NCI-H510A (cell line): ENCODE data around the gene PTGDR2.
A peak's percentile ranks its signal among the peaks of the same experiment; 100 is the strongest.
"Not testable (repeated sequence)": the region's sequence is repeated elsewhere in the genome, so short reads cannot be mapped to it uniquely, and the experiment has no call there.

Experiments
- DNase-seq: peaks from one replicate; lab custom pipeline; 2025; lab: John Stamatoyannopoulos, UW

PTGDR2 gene

GRCh38 chr11:60841797-60842667 lies 13.7 kb downstream of the PTGDR2 start, which contains the start of gene CCDC86:
Gene CCDC86, plus strand, starts transcription at chr11:60842113. Its CDS starts 12 bp downstream, at chr11:60842125.
- peak; percentile 92 for DNase-seq

- DNase-seq = no peak
These were observed 15.0 kb downstream of the PTGDR2 start for GRCh38 chr11:60840470-60841430.

DNA sequence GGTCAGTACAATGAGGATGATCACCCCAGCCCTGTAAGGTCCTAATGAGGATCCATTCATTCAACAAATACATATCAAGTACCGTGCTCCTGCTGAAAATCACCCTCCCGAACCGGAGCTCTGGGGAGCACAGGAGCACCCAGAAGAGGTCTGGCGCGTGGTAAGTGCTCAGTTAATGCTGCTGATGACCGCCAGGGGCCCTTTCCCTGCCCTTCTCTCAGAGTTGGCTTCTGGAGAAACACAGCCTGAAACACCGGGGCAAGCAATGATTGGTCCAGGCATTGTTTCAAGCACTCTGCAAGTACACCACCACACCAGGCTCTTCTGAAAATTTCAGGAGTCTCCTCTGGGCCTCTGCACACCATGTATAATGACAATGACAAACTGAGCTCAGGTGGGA lies 17.6 kb downstream of the PTGDR2 start:
- no peak for DNase-seq

DNA sequence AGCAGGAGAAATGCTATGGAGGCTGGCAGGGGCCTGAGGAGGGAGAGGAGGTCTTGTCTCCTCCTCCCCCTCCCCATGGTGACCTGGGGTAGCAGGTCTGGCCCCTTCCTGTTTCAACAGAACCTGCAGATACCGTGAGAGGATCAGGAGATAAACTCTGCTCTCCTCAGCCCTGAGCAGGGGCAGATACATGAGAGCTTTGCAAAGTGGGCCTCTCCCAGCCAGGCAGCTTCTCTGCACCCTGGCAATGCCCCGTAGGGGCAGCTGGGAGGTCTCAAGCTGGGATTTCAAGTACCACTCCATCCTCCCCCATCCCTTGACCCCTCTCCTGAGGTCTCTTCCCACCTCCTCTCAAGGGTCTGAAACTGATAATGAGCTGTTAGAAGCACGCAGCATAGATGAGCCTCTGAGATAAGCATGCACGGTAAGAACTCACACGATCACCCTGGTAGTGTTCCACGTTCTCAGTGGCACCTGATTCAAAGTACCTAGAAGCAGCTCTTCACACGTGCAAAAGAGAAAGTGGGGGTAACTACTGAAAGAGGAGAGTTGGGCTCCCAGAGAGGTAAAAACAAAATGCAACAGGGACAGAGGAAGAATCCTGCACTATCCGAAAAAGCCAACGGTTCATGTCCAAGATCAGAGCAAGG lies 18.8 kb downstream of the PTGDR2 start:
- DNase-seq = no peak

DNA sequence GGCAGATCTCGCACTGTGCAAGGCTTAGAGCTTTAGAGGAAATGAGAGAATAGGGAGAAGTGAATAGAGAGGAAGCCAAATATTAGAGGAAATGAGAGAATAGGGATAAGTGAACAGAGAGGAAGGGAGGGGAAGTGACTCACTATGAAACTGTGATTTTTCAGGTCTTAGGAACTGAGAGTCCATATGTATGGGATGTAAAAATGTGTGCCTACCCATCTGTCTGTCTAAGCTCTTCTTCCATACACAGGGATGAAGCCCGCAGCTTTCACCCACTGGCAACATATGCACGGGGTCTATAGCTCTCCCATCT lies 20.3 kb downstream of the PTGDR2 start:
- DNase-seq = no peak

- DNase-seq = no peak
These were observed 20.8 kb downstream of the PTGDR2 start for GRCh38 chr11:60834742-60835533.

- DNase-seq = no peak
These were observed 24.2 kb downstream of the PTGDR2 start for GRCh38 chr11:60831501-60832079.

DNA sequence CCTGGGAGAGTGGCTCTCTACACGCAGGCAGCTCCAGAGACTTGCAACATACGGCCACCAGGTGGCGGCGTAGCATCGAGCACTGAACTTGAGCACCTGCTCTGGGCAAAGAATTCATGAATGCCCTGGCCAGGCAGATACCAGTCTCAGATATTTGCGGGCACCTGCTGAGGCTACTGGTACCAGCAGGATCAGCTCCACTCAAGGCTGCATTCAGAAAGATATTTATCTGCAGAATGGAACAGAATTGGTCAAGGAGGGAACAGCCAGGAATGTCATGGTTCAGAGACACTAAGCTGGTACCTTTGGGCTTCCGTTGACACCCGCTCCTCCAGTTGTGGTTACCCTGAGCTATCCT lies 24.6 kb downstream of the PTGDR2 start:
- peak; percentile 76 for DNase-seq

DNA sequence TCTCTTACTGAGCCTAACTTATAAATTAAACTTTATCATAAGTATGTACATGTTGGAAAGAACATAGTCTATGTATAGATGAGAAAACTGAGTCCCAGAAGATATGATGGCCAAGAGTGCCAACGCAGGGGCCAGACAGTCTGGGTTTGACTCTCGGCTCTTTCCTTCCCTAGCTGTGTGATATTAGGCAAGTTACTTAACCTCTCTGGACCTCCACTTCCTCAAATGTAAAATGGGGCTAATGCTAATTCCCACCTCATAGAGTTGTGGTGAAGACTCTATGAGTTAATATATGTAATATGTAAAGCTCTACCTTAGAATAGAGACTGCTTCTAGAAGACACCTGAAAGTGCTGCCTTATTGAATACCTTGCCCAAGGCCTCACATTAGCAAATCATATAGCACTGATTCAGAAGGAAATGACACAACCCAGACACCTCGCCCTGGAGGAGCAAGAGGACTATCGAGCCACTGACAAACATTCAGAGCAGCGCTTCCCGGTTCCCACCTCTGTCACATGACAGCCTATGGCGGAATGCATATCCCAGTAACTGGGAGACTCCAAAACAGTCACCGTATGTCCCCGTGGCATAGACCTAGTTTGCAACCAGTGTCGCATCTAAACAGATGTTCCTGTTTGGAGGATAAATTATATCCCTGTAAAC lies 25.1 kb downstream of the PTGDR2 start:
- no peak for DNase-seq

- DNase-seq = no peak
These were observed 30.0 kb downstream of the PTGDR2 start for GRCh38 chr11:60825790-60826189.

- no peak for DNase-seq
These were observed 30.6 kb downstream of the PTGDR2 start for GRCh38 chr11:60825118-60825517.

GRCh38 chr11:60823745-60824306 lies 31.9 kb downstream of the PTGDR2 start:
- not testable (repeated sequence) for DNase-seq

GRCh38 chr11:60821827-60822599 lies 33.7 kb downstream of the PTGDR2 start:
- DNase-seq = no peak

GRCh38 chr11:60818057-60818456 lies 37.7 kb downstream of the PTGDR2 start:
- no peak for DNase-seq

GRCh38 chr11:60816590-60817157 lies 39.1 kb downstream of the PTGDR2 start:
- DNase-seq = no peak

- no peak for DNase-seq
These were observed 41.6 kb downstream of the PTGDR2 start for GRCh38 chr11:60814112-60814511.

- DNase-seq = no peak
These were observed 42.4 kb downstream of the PTGDR2 start for GRCh38 chr11:60813324-60813723.

GRCh38 chr11:60810569-60810968 lies 45.2 kb downstream of the PTGDR2 start:
- DNase-seq = no peak

DNA sequence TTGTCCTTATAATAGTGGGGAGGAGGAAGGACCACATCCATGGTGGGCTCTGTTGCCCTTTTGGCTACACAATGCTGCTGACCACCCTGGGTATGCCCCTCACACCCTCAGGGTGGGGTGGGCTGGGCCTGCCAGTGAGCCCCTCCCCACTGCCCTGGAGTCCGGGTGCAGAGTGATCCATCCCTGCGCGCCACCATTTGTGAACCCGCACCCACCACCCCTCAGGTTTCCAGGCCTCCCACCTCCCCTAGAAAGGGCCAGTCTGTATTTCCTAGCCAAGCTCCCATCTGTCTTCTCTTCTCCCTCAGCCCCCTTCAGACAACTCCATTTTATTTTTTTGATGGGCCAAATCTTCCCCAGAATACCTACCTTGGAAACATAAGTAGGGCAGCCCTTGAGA lies 45.6 kb downstream of the PTGDR2 start:
- no peak for DNase-seq
